Measurements from ENCODE around the gene DYSF. TPM values are rescaled to one million over a fixed set of nuclear protein-coding genes. Genes with fewer than 3 reads are reported as not detected.
"Not testable (repeated sequence)": the region's sequence is repeated elsewhere in the genome, so short reads cannot be mapped to it uniquely, and the experiment has no call there.

Gene DYSF
- total RNA-seq, 1 donor from 2014 or later: 48.8 TPM

- no peak for DNase-seq (ENCODE audit: low read depth in 2 of 2)
Observed at GRCh38 chr2:71469403-71470398, 16.3 kb downstream of the DYSF start.

GRCh38 chr2:71471276-71471675 is 17.9 kb downstream of the DYSF start:
- peak in 1 of 2 donors; percentile 62 for DNase-seq (ENCODE audit: low read depth in 2 of 2)

GRCh38 chr2:71472019-71472418 is 18.7 kb downstream of the DYSF start:
- no peak for DNase-seq (ENCODE audit: low read depth in 2 of 2)

GRCh38 chr2:71473346-71474031 is 20.1 kb downstream of the DYSF start:
- no peak for DNase-seq (ENCODE audit: low read depth in 2 of 2)

- DNase-seq (ENCODE audit: low read depth in 2 of 2): no peak
Observed at GRCh38 chr2:71474116-71474743, 20.9 kb downstream of the DYSF start.

GRCh38 chr2:71474744-71475397 is 21.5 kb downstream of the DYSF start:
- peak; percentile 62 to 67 for DNase-seq (ENCODE audit: low read depth in 2 of 2)

DNA sequence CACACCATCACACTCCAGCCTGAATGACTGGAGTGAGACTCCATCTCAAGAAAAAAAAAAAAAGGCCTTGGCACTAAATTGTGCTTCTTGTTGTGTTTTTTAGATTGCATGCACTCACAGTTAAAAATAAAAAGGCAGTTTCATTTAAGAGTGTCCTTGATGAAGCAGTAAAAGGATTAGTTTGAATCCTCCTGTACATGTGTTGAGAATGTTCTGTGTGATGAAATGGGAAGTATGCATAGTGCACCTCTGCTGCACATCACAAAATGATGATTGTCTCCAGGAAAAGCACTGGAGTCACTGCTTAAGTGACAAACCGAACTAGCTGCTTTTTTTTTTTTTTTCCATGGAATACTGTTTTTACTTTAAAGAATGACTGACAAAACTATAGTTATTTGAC is 23.1 kb downstream of the DYSF start:
- DNase-seq (ENCODE audit: low read depth in 2 of 2): no peak

DNA sequence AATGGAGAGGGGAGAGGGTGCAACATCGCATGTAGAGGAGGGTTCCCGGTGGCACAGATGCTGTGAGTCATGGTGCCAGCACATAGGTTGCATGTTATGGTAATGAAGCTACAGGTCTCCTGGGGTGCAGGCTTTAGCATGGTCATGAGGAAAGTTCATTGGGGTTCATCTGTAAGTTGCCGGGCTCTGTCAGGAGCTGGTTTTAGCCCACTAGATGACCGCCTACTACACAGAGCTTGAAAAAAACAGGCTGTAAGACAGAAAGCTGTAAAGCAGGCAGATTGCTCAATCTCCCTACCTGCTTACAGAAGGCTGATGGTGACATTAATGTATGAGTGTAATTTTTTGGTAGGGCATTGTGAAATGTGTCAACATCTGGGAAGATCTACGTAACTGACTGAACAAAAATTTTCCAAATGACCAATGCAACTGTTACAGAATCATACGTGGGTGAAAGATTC is 23.9 kb downstream of the DYSF start:
- no peak for DNase-seq (ENCODE audit: low read depth in 2 of 2)

GRCh38 chr2:71478806-71479205 is 25.4 kb downstream of the DYSF start:
- no peak for DNase-seq (ENCODE audit: low read depth in 2 of 2)

DNA sequence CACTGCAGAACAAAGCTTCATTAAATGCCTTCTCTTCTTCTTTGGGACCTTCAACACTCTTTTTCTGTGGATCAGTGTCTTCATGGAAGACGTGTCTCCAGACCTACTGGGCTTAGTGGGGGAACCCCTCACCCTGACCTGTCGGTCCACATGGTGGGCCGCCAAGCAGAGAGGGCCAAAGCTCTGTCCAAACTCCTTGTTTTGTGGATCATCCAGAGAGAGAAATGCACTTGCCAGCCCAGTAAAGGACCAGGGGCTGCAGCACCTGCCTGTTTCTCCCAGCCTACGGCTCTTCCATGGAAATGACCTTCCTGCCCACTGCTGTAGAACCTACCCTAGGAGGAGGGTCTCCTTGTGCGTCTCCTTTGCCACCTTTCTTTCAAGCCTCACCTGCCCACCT is 25.9 kb downstream of the DYSF start:
- no peak for DNase-seq (ENCODE audit: low read depth in 2 of 2)

DNA sequence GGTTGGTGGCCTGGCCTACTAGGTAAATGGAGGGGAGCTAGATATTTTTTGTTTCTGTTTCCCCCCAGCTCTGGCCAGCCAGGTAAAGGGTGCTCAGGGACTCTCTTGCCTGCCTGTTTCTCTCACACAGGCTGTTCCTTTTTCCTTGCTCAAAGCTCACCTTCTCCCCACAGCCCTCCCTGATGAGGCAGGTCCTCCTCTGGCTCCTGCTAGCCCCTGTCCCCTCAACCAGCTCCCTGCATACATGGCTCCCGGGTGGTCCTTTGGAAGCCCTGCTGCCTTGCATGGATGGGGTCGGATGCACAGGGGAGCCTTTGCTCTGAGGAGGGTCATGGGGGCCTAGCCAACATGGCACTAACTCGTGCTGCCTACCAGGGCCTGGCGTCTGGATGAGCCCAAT is 27.8 kb downstream of the DYSF start:
- DNase-seq (ENCODE audit: low read depth in 2 of 2): no peak

- DNase-seq (ENCODE audit: low read depth in 2 of 2): no peak
Observed at GRCh38 chr2:71482055-71482454, 28.7 kb downstream of the DYSF start.

DNA sequence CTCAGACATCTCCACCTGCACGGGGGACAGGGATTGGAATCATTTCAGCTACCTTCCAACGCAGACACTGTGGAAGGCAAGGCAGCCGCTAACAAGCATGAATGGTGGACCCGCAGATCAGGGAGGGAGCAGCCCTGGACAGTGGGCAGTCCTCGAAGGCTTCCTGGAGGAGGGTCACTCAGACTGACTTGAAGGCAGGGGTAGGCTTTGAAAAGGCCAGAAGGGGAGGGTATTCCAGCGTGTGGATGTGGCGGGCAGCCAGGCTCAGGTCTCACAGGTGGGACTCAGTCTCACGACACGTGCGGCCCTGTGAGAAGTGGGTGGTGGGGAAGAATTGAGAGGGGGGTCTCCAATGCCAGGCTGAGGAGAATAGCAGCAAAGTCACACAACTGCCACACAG is 29.9 kb downstream of the DYSF start:
- no peak for DNase-seq (ENCODE audit: low read depth in 2 of 2)

DNA sequence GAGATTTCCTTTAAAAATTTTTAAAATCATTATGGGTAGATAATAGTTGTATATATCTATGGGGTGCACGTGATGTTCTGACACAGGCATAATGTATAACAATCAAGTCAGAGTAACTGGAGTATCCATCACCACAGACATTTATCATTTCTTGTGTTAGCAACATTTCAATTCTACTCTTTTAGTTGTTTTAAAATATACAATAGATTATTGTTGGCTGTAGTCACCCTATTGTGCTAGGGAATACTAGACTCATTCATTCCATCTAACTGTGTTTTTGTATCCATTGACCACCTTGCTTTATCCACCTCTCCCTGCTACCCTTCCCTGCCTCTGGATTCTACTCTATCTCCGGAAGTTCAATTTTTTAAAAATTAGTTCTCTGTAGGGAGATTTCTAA is 31.0 kb downstream of the DYSF start:
- DNase-seq (ENCODE audit: low read depth in 2 of 2): peak in 1 of 2 donors; percentile 57

DNA sequence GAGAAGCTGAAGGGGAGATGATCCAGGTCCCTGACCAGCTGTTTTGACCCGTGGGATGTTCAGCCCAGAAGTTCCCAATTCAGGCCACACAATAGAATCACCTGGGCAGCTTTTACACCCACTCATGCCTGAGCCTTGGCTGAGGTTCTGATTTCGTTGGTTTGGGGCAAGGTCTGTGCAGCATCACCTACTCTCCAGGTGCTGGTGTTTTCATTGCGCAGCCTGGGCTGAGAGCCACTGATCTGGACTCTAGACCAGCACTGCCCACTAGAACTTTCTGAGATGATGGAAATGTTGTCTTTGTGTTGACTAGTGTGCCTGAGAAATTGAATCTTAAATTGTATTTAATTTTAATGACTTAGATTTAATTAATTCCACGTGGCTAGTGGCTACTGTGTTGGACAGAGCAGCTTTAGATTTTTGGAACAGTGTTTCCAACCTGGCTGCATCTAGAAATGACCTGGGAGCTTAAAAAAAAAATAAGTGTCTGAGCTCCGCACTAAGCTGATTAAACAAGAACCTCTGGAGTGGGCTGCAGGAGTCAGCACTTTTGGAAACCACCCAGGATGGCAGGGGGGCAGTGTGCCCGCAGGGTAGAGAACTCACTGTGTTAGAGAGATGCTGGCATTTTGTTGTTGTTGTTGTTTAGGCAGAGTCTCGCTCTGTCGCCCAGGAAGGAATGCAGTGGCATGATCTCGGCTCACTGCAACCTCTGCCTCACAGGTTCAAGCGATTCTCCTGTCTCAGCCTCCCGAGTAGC is 33.7 kb downstream of the DYSF start:
- no peak for DNase-seq (ENCODE audit: low read depth in 2 of 2)

- DNase-seq (ENCODE audit: low read depth in 2 of 2): not testable (repeated sequence)
Observed at GRCh38 chr2:71491551-71491950, 38.2 kb downstream of the DYSF start.

- DNase-seq (ENCODE audit: low read depth in 2 of 2): peak; percentile 98 to 99
Observed at GRCh38 chr2:71492112-71492511, 38.8 kb downstream of the DYSF start.

- no peak for DNase-seq (ENCODE audit: low read depth in 2 of 2)
Observed at GRCh38 chr2:71494091-71494490, 40.7 kb downstream of the DYSF start.

- DNase-seq (ENCODE audit: low read depth in 2 of 2): peak in 1 of 2 donors; percentile 37
Observed at GRCh38 chr2:71494523-71495155, 41.3 kb downstream of the DYSF start.

GRCh38 chr2:71496156-71496770 is 42.9 kb downstream of the DYSF start:
- DNase-seq (ENCODE audit: low read depth in 2 of 2): peak in 1 of 2 donors; percentile 54

All from lung microvascular endothelial cell (primary cell).